ENCODE results near the gene PTGES3.
"Not testable (repeated sequence)": the region's sequence is repeated elsewhere in the genome, so short reads cannot be mapped to it uniquely, and the experiment has no call there.

PTGES3 gene

DNA sequence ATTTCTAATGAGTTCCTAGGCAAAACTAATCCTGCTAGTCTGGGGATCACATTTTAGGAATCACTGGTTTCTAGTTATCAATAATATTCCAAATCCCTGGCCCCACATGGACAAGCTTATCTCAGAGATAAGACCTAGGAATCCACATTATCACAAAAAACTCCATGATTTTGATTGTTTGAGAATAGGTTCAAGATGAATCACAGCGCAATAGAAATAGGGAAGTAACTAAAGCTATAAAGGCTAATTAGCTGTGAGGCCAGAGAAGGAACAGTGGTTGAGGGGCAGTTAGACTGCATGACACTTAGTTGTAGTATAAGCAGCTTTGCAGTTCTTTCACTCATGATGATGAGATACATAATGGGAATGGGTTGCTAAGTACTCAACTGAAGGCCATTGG lies 29.2 kb downstream of the PTGES3 start:
- TF ChIP-seq SNAI2 (CRISPR knock-in tag; IDR thresholded peaks at IDR 0.05): no peak
- TF ChIP-seq RARB (CRISPR knock-in tag; IDR thresholded peaks at IDR 0.05): no peak
- TF ChIP-seq PATZ1 (CRISPR knock-in tag; IDR thresholded peaks at IDR 0.05; ENCODE audit: borderline replicate concordance): no peak
- TF ChIP-seq ZC3H10 (CRISPR knock-in tag; IDR thresholded peaks at IDR 0.05): no peak
- TF ChIP-seq ISL1 (CRISPR knock-in tag; IDR thresholded peaks at IDR 0.05): no peak
- TF ChIP-seq PPARA (CRISPR knock-in tag; IDR thresholded peaks at IDR 0.05; ENCODE audit: borderline replicate concordance): no peak
- TF ChIP-seq ESRRG (CRISPR knock-in tag; IDR thresholded peaks at IDR 0.05): no peak
- no peak for TF ChIP-seq CSDC2 (CRISPR knock-in tag; IDR thresholded peaks at IDR 0.05)
- TF ChIP-seq CSRNP3 (CRISPR knock-in tag; IDR thresholded peaks at IDR 0.05): no peak
- no peak for ATAC-seq

DNA sequence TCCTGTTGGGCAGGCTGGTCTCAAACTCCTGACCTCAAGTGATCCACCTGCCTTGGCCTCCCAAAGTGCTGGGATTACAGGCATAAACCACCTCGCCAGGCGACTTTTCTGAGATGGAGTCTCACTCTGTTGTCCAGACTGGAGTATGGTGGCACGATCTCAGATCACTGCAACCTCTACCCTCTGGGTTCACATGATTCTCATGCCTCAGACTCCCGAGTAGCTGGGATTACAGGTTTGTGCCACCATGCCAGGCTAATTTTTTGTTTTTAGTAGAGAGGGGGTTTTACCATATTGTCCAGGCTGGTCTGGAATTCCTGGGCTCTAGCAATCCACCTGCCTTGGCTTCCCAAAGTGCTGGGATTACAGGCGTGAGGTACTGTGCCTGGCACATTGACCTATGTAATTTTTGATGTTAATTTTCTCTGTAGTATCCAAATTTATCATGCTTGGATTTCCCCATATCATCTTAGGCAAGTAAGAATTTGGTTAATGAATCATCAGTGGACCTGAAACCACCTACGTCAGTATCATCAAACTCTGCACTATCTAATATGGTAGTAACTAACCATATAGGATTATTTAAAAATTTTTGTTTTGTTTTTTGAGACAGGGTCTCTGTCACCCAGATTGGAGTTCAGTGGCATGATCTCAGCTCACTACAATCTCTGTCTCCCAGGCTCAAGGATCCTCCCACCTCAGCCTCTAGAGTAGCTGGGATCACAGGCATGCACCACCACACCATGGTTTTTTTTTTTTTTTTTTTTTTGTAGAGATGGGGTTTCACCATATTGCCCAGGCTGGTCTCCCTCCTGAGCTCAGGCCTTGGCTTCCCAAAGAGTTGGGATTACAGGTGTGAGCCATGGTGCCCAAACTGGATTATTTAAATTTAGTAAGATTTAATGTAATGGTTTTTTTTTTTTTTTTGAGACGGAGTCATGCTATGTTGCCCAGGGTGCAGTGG lies 30.4 kb downstream of the PTGES3 start:
- ATAC-seq: no peak
- no peak for TF ChIP-seq ARNTL (CRISPR knock-in tag; IDR thresholded peaks at IDR 0.05; ENCODE audit: borderline replicate concordance, low read depth)
- TF ChIP-seq SNAI2 (CRISPR knock-in tag; IDR thresholded peaks at IDR 0.05): no peak
- no peak for TF ChIP-seq OSR1 (CRISPR knock-in tag; IDR thresholded peaks at IDR 0.05)
- no peak for TF ChIP-seq ESRRG (CRISPR knock-in tag; IDR thresholded peaks at IDR 0.05)
- TF ChIP-seq, protein P1, sequence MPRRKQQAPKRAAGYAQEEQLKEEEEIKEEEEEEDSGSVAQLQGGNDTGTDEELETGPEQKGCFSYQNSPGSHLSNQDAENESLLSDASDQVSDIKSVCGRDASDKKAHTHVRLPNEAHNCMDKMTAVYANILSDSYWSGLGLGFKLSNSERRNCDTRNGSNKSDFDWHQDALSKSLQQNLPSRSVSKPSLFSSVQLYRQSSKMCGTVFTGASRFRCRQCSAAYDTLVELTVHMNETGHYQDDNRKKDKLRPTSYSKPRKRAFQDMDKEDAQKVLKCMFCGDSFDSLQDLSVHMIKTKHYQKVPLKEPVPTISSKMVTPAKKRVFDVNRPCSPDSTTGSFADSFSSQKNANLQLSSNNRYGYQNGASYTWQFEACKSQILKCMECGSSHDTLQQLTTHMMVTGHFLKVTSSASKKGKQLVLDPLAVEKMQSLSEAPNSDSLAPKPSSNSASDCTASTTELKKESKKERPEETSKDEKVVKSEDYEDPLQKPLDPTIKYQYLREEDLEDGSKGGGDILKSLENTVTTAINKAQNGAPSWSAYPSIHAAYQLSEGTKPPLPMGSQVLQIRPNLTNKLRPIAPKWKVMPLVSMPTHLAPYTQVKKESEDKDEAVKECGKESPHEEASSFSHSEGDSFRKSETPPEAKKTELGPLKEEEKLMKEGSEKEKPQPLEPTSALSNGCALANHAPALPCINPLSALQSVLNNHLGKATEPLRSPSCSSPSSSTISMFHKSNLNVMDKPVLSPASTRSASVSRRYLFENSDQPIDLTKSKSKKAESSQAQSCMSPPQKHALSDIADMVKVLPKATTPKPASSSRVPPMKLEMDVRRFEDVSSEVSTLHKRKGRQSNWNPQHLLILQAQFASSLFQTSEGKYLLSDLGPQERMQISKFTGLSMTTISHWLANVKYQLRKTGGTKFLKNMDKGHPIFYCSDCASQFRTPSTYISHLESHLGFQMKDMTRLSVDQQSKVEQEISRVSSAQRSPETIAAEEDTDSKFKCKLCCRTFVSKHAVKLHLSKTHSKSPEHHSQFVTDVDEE (CRISPR knock-in tag; IDR thresholded peaks at IDR 0.05): no peak

GRCh38 chr12:56653781-56654180 lies 34.3 kb downstream of the PTGES3 start:
- not testable (repeated sequence) for ATAC-seq

- ATAC-seq: not testable (repeated sequence)
These were observed 40.1 kb downstream of the PTGES3 start for GRCh38 chr12:56648023-56648422.

GRCh38 chr12:56645717-56646446 lies 42.2 kb downstream of the PTGES3 start, which contains the start of gene ATP5F1B:
ATP5F1B (minus strand) TSS chr12:56645984; CDS start chr12:56645963, 21 bp downstream.
- TF ChIP-seq SNAI2 (CRISPR knock-in tag; IDR thresholded peaks at IDR 0.05) (no peak), ISL1 (CRISPR knock-in tag; IDR thresholded peaks at IDR 0.05) (no peak), ZC3H10 (CRISPR knock-in tag; IDR thresholded peaks at IDR 0.05) (no peak), TOX (CRISPR knock-in tag; IDR thresholded peaks at IDR 0.05; ENCODE audit: borderline replicate concordance) (no peak), ESRRG (CRISPR knock-in tag; IDR thresholded peaks at IDR 0.05) (no peak), RARB (CRISPR knock-in tag; IDR thresholded peaks at IDR 0.05) (no peak), ZFP30 (CRISPR knock-in tag; IDR thresholded peaks at IDR 0.05) (no peak)
- ATAC-seq: peak; percentile 100

GRCh38 chr12:56645201-56645716 lies 42.8 kb downstream of the PTGES3 start:
- TF ChIP-seq, protein P2, sequence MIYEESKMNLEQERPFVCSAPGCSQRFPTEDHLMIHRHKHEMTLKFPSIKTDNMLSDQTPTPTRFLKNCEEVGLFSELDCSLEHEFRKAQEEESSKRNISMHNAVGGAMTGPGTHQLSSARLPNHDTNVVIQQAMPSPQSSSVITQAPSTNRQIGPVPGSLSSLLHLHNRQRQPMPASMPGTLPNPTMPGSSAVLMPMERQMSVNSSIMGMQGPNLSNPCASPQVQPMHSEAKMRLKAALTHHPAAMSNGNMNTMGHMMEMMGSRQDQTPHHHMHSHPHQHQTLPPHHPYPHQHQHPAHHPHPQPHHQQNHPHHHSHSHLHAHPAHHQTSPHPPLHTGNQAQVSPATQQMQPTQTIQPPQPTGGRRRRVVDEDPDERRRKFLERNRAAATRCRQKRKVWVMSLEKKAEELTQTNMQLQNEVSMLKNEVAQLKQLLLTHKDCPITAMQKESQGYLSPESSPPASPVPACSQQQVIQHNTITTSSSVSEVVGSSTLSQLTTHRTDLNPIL (CRISPR knock-in tag; IDR thresholded peaks at IDR 0.05; ENCODE audit: low read depth): no peak
- TF ChIP-seq, protein P1 (CRISPR knock-in tag; IDR thresholded peaks at IDR 0.05): no peak
- TF ChIP-seq ESRRG (CRISPR knock-in tag; IDR thresholded peaks at IDR 0.05): no peak
- peak; percentile 21 for ATAC-seq
